ENCODE results near the gene CDV3. TPM values are rescaled to one million over a fixed set of nuclear protein-coding genes. Genes with fewer than 3 reads are reported as not detected.
"Not testable (repeated sequence)": the region's sequence is repeated elsewhere in the genome, so short reads cannot be mapped to it uniquely, and the experiment has no call there.

Gene CDV3
- total RNA-seq, 1 experiment from 2014 or later = 306 TPM

GRCh38 chr3:133548090-133548489, 25.4 kb upstream of the CDV3 start:
- no peaks in the 10 kb centered on the region for H3K36me3 Mint-ChIP-seq (ENCODE audit: insufficient read depth, unreplicated experiment)
- no peak for TF ChIP-seq CTCF (IDR thresholded peaks at IDR 0.05; ENCODE audit: unreplicated experiment)
- H3K27me3 Mint-ChIP-seq (ENCODE audit: unreplicated experiment) = no peaks in the 10 kb centered on the region
- no peak overlapping the region for H3K27ac Mint-ChIP-seq (ENCODE audit: unreplicated experiment)
- H3K4me1 Mint-ChIP-seq (ENCODE audit: low read depth, unreplicated experiment) = peaks cover 30% of the 10 kb centered on the region
- peaks cover 2% of the 10 kb centered on the region for H3K9me3 Mint-ChIP-seq (ENCODE audit: low read depth, unreplicated experiment)
- no peak overlapping the region for H3K4me3 Mint-ChIP-seq (ENCODE audit: low read depth, unreplicated experiment)
- intact Hi-C loops (cut with micrococcal nuclease; ENCODE audit: unreplicated experiment) = no loop called here
- CTCF ChIA-PET = interaction anchor here (1.3 to 2.1 kb wide), 2 partner anchors 22 to 25 kb away, joined by 4 read pairs; partner anchors contain the start of gene CDV3
- no TSS peak for BruUV-seq (replicated peaks)
- no peak for DNase-seq

GRCh38 chr3:133549565-133549964, 23.9 kb upstream of the CDV3 start:
- CTCF ChIA-PET = interaction anchor here (0.8 to 1.1 kb wide), 2 partner anchors 8 to 11 kb away, joined by 3 read pairs; no protein-coding TSS in a partner anchor
- H3K27me3 Mint-ChIP-seq (ENCODE audit: unreplicated experiment) = no peaks in the 10 kb centered on the region
- no peak overlapping the region for H3K4me3 Mint-ChIP-seq (ENCODE audit: low read depth, unreplicated experiment)
- DNase-seq = no peak
- intact Hi-C loops (cut with micrococcal nuclease; ENCODE audit: unreplicated experiment) = no loop called here
- peaks cover 29% of the 10 kb centered on the region for H3K4me1 Mint-ChIP-seq (ENCODE audit: low read depth, unreplicated experiment)
- H3K36me3 Mint-ChIP-seq (ENCODE audit: insufficient read depth, unreplicated experiment) = no peaks in the 10 kb centered on the region
- no peak for TF ChIP-seq CTCF (IDR thresholded peaks at IDR 0.05; ENCODE audit: unreplicated experiment)
- BruUV-seq (replicated peaks) = no TSS peak
- H3K9me3 Mint-ChIP-seq (ENCODE audit: low read depth, unreplicated experiment) = no peaks in the 10 kb centered on the region
- H3K27ac Mint-ChIP-seq (ENCODE audit: unreplicated experiment) = no peak overlapping the region

GRCh38 chr3:133551589-133551988, 21.9 kb upstream of the CDV3 start:
- H3K4me1 Mint-ChIP-seq (ENCODE audit: low read depth, unreplicated experiment) = peaks cover 21% of the 10 kb centered on the region
- BruUV-seq (replicated peaks); H3K9me3 Mint-ChIP-seq (ENCODE audit: low read depth, unreplicated experiment); DNase-seq; intact Hi-C loops (cut with micrococcal nuclease; ENCODE audit: unreplicated experiment); H3K27me3 Mint-ChIP-seq (ENCODE audit: unreplicated experiment); H3K27ac Mint-ChIP-seq (ENCODE audit: unreplicated experiment); H3K36me3 Mint-ChIP-seq (ENCODE audit: insufficient read depth, unreplicated experiment); H3K4me3 Mint-ChIP-seq (ENCODE audit: low read depth, unreplicated experiment): not testable (repeated sequence)
- CTCF ChIA-PET = interaction anchor here (0.7 kb wide), 1 partner anchor 23 kb away, joined by 3 read pairs; no protein-coding TSS in a partner anchor

GRCh38 chr3:133561679-133562078, 11.8 kb upstream of the CDV3 start:
- H3K4me1 Mint-ChIP-seq (ENCODE audit: low read depth, unreplicated experiment) = no peaks in the 10 kb centered on the region
- H3K27me3 Mint-ChIP-seq (ENCODE audit: unreplicated experiment) = no peaks in the 10 kb centered on the region
- intact Hi-C loops (cut with micrococcal nuclease; ENCODE audit: unreplicated experiment) = no loop called here
- H3K9me3 Mint-ChIP-seq (ENCODE audit: low read depth, unreplicated experiment) = no peaks in the 10 kb centered on the region
- H3K36me3 Mint-ChIP-seq (ENCODE audit: insufficient read depth, unreplicated experiment) = peaks cover 5% of the 10 kb centered on the region
- no TSS peak for BruUV-seq (replicated peaks)
- no peak for TF ChIP-seq CTCF (IDR thresholded peaks at IDR 0.05; ENCODE audit: unreplicated experiment)
- CTCF ChIA-PET = no interaction called here
- H3K27ac Mint-ChIP-seq (ENCODE audit: unreplicated experiment) = no peak overlapping the region
- no peak overlapping the region for H3K4me3 Mint-ChIP-seq (ENCODE audit: low read depth, unreplicated experiment)
- no peak for DNase-seq

GRCh38 chr3:133562376-133562775, 11.1 kb upstream of the CDV3 start:
- H3K36me3 Mint-ChIP-seq (ENCODE audit: insufficient read depth, unreplicated experiment) = peaks cover 5% of the 10 kb centered on the region
- H3K27me3 Mint-ChIP-seq (ENCODE audit: unreplicated experiment) = no peaks in the 10 kb centered on the region
- intact Hi-C loops (cut with micrococcal nuclease; ENCODE audit: unreplicated experiment) = no loop called here
- H3K9me3 Mint-ChIP-seq (ENCODE audit: low read depth, unreplicated experiment) = no peaks in the 10 kb centered on the region
- H3K4me3 Mint-ChIP-seq (ENCODE audit: low read depth, unreplicated experiment) = no peak overlapping the region
- TF ChIP-seq CTCF (IDR thresholded peaks at IDR 0.05; ENCODE audit: unreplicated experiment) = no peak
- no peak overlapping the region for H3K27ac Mint-ChIP-seq (ENCODE audit: unreplicated experiment)
- peaks cover 4% of the 10 kb centered on the region for H3K4me1 Mint-ChIP-seq (ENCODE audit: low read depth, unreplicated experiment)
- DNase-seq = no peak
- BruUV-seq (replicated peaks) = no TSS peak
- CTCF ChIA-PET = interaction anchor here (0.7 kb wide), 1 partner anchor 983 kb away, joined by 3 read pairs; no protein-coding TSS in a partner anchor

All from Calu3 (cell line).